ENCODE results near the gene IFNL3. TPM values are rescaled to one million over a fixed set of nuclear protein-coding genes. Genes with fewer than 3 reads are reported as not detected.
"Not testable (repeated sequence)": the region's sequence is repeated elsewhere in the genome, so short reads cannot be mapped to it uniquely, and the experiment has no call there.

Gene IFNL3
- total RNA-seq, 1 donor from 2014 or later = not detected

- not testable (repeated sequence) for H3K4me3 ChIP-seq (ENCODE audit: low read length in 3 of 3); H3K36me3 ChIP-seq (ENCODE audit: control insufficient read depth in 3 of 3, insufficient read depth in 3 of 3, low read length in 3 of 3); H3K4me1 ChIP-seq (ENCODE audit: control insufficient read depth in 3 of 3, insufficient read depth in 3 of 3, low read length in 3 of 3); H3K9me3 ChIP-seq (ENCODE audit: control insufficient read depth in 3 of 3, low read length in 3 of 3); H3K9ac ChIP-seq (ENCODE audit: low read depth in 1 of 3, low read length in 3 of 3); H3K27ac ChIP-seq (ENCODE audit: low read depth, low read length)
- H3K27me3 ChIP-seq (ENCODE audit: control insufficient read depth in 3 of 3, insufficient read depth in 3 of 3, low read length in 3 of 3) = peaks cover 0 to 14% (median 9%) of the 10 kb centered on the region in 3 donors
Observed at GRCh38 chr19:39219108-39219507, 25.7 kb downstream of the IFNL3 start.

- Histone ChIP-seq H3K4me1 (ENCODE audit: control insufficient read depth in 3 of 3, insufficient read depth in 3 of 3, low read length in 3 of 3) (no peaks in the 10 kb centered on the region), H3K9me3 (ENCODE audit: control insufficient read depth in 3 of 3, low read length in 3 of 3) (peaks cover 2 to 3% (median 2%) of the 10 kb centered on the region in 3 donors), H3K27me3 (ENCODE audit: control insufficient read depth in 3 of 3, insufficient read depth in 3 of 3, low read length in 3 of 3) (peaks cover 0 to 10% (median 9%) of the 10 kb centered on the region in 3 donors), H3K27ac (ENCODE audit: low read depth, low read length) (no peak overlapping the region), H3K36me3 (ENCODE audit: control insufficient read depth in 3 of 3, insufficient read depth in 3 of 3, low read length in 3 of 3) (no peaks in the 10 kb centered on the region), H3K9ac (ENCODE audit: low read depth in 1 of 3, low read length in 3 of 3) (no peak overlapping the region), H3K4me3 (ENCODE audit: low read length in 3 of 3) (no peak overlapping the region)
Observed at GRCh38 chr19:39218230-39219007, 26.4 kb downstream of the IFNL3 start.

- Histone ChIP-seq H3K27me3 (ENCODE audit: control insufficient read depth in 3 of 3, insufficient read depth in 3 of 3, low read length in 3 of 3) (peaks cover 0 to 10% (median 6%) of the 10 kb centered on the region in 3 donors), H3K4me3 (ENCODE audit: low read length in 3 of 3) (no peak overlapping the region), H3K4me1 (ENCODE audit: control insufficient read depth in 3 of 3, insufficient read depth in 3 of 3, low read length in 3 of 3) (no peaks in the 10 kb centered on the region)
Observed at GRCh38 chr19:39217094-39217493, 27.7 kb downstream of the IFNL3 start.

GRCh38 chr19:39215323-39215722 lies 29.5 kb downstream of the IFNL3 start:
- H3K4me1 ChIP-seq (ENCODE audit: control insufficient read depth in 3 of 3, insufficient read depth in 3 of 3, low read length in 3 of 3); H3K9me3 ChIP-seq (ENCODE audit: control insufficient read depth in 3 of 3, low read length in 3 of 3); H3K27ac ChIP-seq (ENCODE audit: low read depth, low read length); H3K9ac ChIP-seq (ENCODE audit: low read depth in 1 of 3, low read length in 3 of 3); H3K36me3 ChIP-seq (ENCODE audit: control insufficient read depth in 3 of 3, insufficient read depth in 3 of 3, low read length in 3 of 3); H3K4me3 ChIP-seq (ENCODE audit: low read length in 3 of 3): not testable (repeated sequence)
- peaks cover 0 to 13% (median 4%) of the 10 kb centered on the region in 3 donors for H3K27me3 ChIP-seq (ENCODE audit: control insufficient read depth in 3 of 3, insufficient read depth in 3 of 3, low read length in 3 of 3)

More at GRCh38 chr19:39217094-39217493, 27.7 kb downstream of the IFNL3 start:
- Histone ChIP-seq H3K9ac (ENCODE audit: low read depth in 1 of 3, low read length in 3 of 3) (no peak overlapping the region), H3K9me3 (ENCODE audit: control insufficient read depth in 3 of 3, low read length in 3 of 3) (peaks cover 2 to 3% (median 2%) of the 10 kb centered on the region in 3 donors), H3K36me3 (ENCODE audit: control insufficient read depth in 3 of 3, insufficient read depth in 3 of 3, low read length in 3 of 3) (no peaks in the 10 kb centered on the region), H3K27ac (ENCODE audit: low read depth, low read length) (no peak overlapping the region)

- Histone ChIP-seq H3K4me3 (ENCODE audit: low read length in 3 of 3) (no peak overlapping the region), H3K9ac (ENCODE audit: low read depth in 1 of 3, low read length in 3 of 3) (no peak overlapping the region), H3K27me3 (ENCODE audit: control insufficient read depth in 3 of 3, insufficient read depth in 3 of 3, low read length in 3 of 3) (peaks cover 5 to 12% (median 8%) of the 10 kb centered on the region in 3 donors), H3K27ac (ENCODE audit: low read depth, low read length) (no peak overlapping the region), H3K4me1 (ENCODE audit: control insufficient read depth in 3 of 3, insufficient read depth in 3 of 3, low read length in 3 of 3) (no peaks in the 10 kb centered on the region), H3K9me3 (ENCODE audit: control insufficient read depth in 3 of 3, low read length in 3 of 3) (peaks cover 0 to 3% (median 2%) of the 10 kb centered on the region in 3 donors), H3K36me3 (ENCODE audit: control insufficient read depth in 3 of 3, insufficient read depth in 3 of 3, low read length in 3 of 3) (no peaks in the 10 kb centered on the region)
Observed at GRCh38 chr19:39212375-39212742, 32.4 kb downstream of the IFNL3 start.

- Histone ChIP-seq H3K4me3 (ENCODE audit: low read length in 3 of 3) (no peak overlapping the region), H3K4me1 (ENCODE audit: control insufficient read depth in 3 of 3, insufficient read depth in 3 of 3, low read length in 3 of 3) (no peaks in the 10 kb centered on the region), H3K9me3 (ENCODE audit: control insufficient read depth in 3 of 3, low read length in 3 of 3) (peaks cover 0 to 3% (median 2%) of the 10 kb centered on the region in 3 donors), H3K36me3 (ENCODE audit: control insufficient read depth in 3 of 3, insufficient read depth in 3 of 3, low read length in 3 of 3) (no peaks in the 10 kb centered on the region), H3K27me3 (ENCODE audit: control insufficient read depth in 3 of 3, insufficient read depth in 3 of 3, low read length in 3 of 3) (peaks cover 8 to 12% (median 10%) of the 10 kb centered on the region in 3 donors), H3K9ac (ENCODE audit: low read depth in 1 of 3, low read length in 3 of 3) (no peak overlapping the region), H3K27ac (ENCODE audit: low read depth, low read length) (no peak overlapping the region)
Observed at GRCh38 chr19:39211731-39212374, 33.0 kb downstream of the IFNL3 start.

GRCh38 chr19:39209196-39209595 lies 35.6 kb downstream of the IFNL3 start:
- no peaks in the 10 kb centered on the region for H3K36me3 ChIP-seq (ENCODE audit: control insufficient read depth in 3 of 3, insufficient read depth in 3 of 3, low read length in 3 of 3)
- H3K9me3 ChIP-seq (ENCODE audit: control insufficient read depth in 3 of 3, low read length in 3 of 3) = no peaks in the 10 kb centered on the region
- H3K27ac ChIP-seq (ENCODE audit: low read depth, low read length) = no peak overlapping the region
- H3K4me3 ChIP-seq (ENCODE audit: low read length in 3 of 3) = no peak overlapping the region
- H3K4me1 ChIP-seq (ENCODE audit: control insufficient read depth in 3 of 3, insufficient read depth in 3 of 3, low read length in 3 of 3) = no peaks in the 10 kb centered on the region
- H3K9ac ChIP-seq (ENCODE audit: low read depth in 1 of 3, low read length in 3 of 3) = no peak overlapping the region
- H3K27me3 ChIP-seq (ENCODE audit: control insufficient read depth in 3 of 3, insufficient read depth in 3 of 3, low read length in 3 of 3) = peaks cover 12 to 21% (median 16%) of the 10 kb centered on the region in 3 donors

- peaks cover 17 to 30% (median 25%) of the 10 kb centered on the region in 3 donors for H3K27me3 ChIP-seq (ENCODE audit: control insufficient read depth in 3 of 3, insufficient read depth in 3 of 3, low read length in 3 of 3)
- H3K27ac ChIP-seq (ENCODE audit: low read depth, low read length) = no peak overlapping the region
- H3K4me1 ChIP-seq (ENCODE audit: control insufficient read depth in 3 of 3, insufficient read depth in 3 of 3, low read length in 3 of 3) = no peaks in the 10 kb centered on the region
- H3K36me3 ChIP-seq (ENCODE audit: control insufficient read depth in 3 of 3, insufficient read depth in 3 of 3, low read length in 3 of 3) = no peaks in the 10 kb centered on the region
- H3K9me3 ChIP-seq (ENCODE audit: control insufficient read depth in 3 of 3, low read length in 3 of 3) = no peaks in the 10 kb centered on the region
- no peak overlapping the region for H3K4me3 ChIP-seq (ENCODE audit: low read length in 3 of 3)
- no peak overlapping the region for H3K9ac ChIP-seq (ENCODE audit: low read depth in 1 of 3, low read length in 3 of 3)
Observed at GRCh38 chr19:39208175-39208795, 36.5 kb downstream of the IFNL3 start.

- Histone ChIP-seq H3K9ac (ENCODE audit: low read depth in 1 of 3, low read length in 3 of 3) (no peak overlapping the region), H3K27me3 (ENCODE audit: control insufficient read depth in 3 of 3, insufficient read depth in 3 of 3, low read length in 3 of 3) (peaks cover 25 to 39% (median 34%) of the 10 kb centered on the region in 3 donors)
Observed at GRCh38 chr19:39207293-39207836, 37.4 kb downstream of the IFNL3 start.

More at GRCh38 chr19:39207293-39207836, 37.4 kb downstream of the IFNL3 start:
- H3K36me3 ChIP-seq (ENCODE audit: control insufficient read depth in 3 of 3, insufficient read depth in 3 of 3, low read length in 3 of 3) = no peaks in the 10 kb centered on the region
- H3K4me1 ChIP-seq (ENCODE audit: control insufficient read depth in 3 of 3, insufficient read depth in 3 of 3, low read length in 3 of 3) = no peaks in the 10 kb centered on the region
- H3K9me3 ChIP-seq (ENCODE audit: control insufficient read depth in 3 of 3, low read length in 3 of 3) = no peaks in the 10 kb centered on the region
- no peak overlapping the region for H3K27ac ChIP-seq (ENCODE audit: low read depth, low read length)
- no peak overlapping the region for H3K4me3 ChIP-seq (ENCODE audit: low read length in 3 of 3)

Measured in skeletal muscle tissue (tissue), 4 donors.